ENCODE measurements around the gene SOCS6. TPM values are rescaled to one million over a fixed set of nuclear protein-coding genes. Genes with fewer than 3 reads are reported as not detected.
"Not testable (repeated sequence)": the region's sequence is repeated elsewhere in the genome, so short reads cannot be mapped to it uniquely, and the experiment has no call there.

The SOCS6 gene
- polyA plus RNA-seq, 1 of the 3 experiments (the other 2 are of a cell fraction), result 12.1 TPM

DNA sequence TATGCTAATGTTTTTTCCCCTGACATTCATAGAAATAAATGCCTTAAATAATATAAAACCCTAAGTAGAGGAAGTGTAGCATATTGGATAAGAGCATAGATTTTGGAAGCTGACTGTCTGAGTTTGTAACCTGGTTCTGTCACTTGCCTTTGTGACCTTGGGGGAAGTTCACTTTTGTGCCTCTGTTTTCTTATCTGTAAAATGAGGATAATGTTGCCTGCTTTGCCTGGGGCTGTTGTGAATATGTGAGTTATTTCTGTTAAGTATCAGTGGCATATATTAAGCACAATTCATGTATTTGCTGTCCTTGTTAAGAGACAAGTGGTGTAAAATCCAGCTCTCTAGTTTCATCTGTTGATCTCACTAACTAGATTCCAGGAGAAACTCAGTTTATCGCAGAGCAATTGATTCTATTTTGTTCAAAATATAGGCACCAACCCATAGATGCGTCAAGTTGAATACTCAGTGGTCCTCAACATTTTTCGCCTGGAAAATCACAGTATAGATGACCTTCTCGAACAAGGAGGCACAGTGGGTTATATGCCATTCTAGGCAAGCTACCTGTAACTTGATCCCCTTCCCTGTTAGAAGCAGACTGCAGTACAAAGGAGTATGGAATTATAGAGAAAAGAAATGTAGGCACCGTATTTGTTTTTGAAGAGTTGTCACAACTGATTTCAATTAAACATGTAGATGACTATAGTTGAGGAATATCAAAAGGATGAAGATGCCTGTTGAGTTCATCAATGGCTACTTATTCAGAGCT is 67.0 kb downstream of the SOCS6 start:
- Histone ChIP-seq H3K9ac (no peak overlapping the region), H3K27me3 (ENCODE audit: insufficient read depth) (no peaks in the 10 kb centered on the region), H3K4me2 (no peak overlapping the region), H3K9me2 (no peaks in the 10 kb centered on the region), H3K4me1 (ENCODE audit: control insufficient read depth in 1 of 2, insufficient read depth in 2 of 2, low read depth in 1 of 2, low read length in 1 of 2) (peaks cover 0 to 9% of the 10 kb centered on the region in 2 experiments; a peak in 2 of 4 replicates), H3K27ac (ENCODE audit: low read depth in 2 of 2, low read length in 1 of 2) (no peak overlapping the region), H3K9me3 (peaks cover 12% of the 10 kb centered on the region; the same call in 1 of the 2 replicates), H4K20me1 (ENCODE audit: insufficient read depth) (no peaks in the 10 kb centered on the region), H3K36me3 (replicated peaks in 1 of 2; ENCODE audit: control insufficient read depth in 1 of 2, insufficient read depth in 2 of 2, low read length in 1 of 2) (peaks cover 8 to 13% of the 10 kb centered on the region in 2 experiments), H3K4me3 (ENCODE audit: low read depth in 2 of 2, low read length in 1 of 2) (no peak overlapping the region), H3F3A (replicated peaks; ENCODE audit: insufficient read depth) (peaks cover 34% of the 10 kb centered on the region), H3K79me2 (ENCODE audit: insufficient read depth) (no peaks in the 10 kb centered on the region), H2AFZ (ENCODE audit: low read depth) (no peak overlapping the region)
- ChIA-PET CTCF (interaction anchor here (2.1 kb wide), 1 partner anchor 77 kb away, joined by 6 read pairs; no protein-coding TSS in a partner anchor), POLR2A (no interaction called here)
- 88% methylated on average over 5 of the region's 5 CpGs for WGBS (ENCODE audit: low lambda C conversion rate)
- DNase-seq, result no peak
- no peak for TF ChIP-seq RCOR1 (IDR thresholded peaks at IDR 0.05; ENCODE audit: low read length)
- no peak for TF ChIP-seq RXRA (IDR thresholded peaks at IDR 0.05; ENCODE audit: borderline replicate concordance, low read depth)
- TF ChIP-seq FOSL2 (IDR thresholded peaks at IDR 0.05; ENCODE audit: borderline replicate concordance, low read depth), result no peak
- no peak for TF ChIP-seq NRF1 (IDR thresholded peaks at IDR 0.05; ENCODE audit: low read depth, low read length)
- no peak for TF ChIP-seq POLR2AphosphoS5 (IDR thresholded peaks at IDR 0.05; ENCODE audit: low read depth, low read length)
- TF ChIP-seq EZH2phosphoT487 (IDR thresholded peaks at IDR 0.05; ENCODE audit: borderline replicate concordance, low read depth), result no peak
- TF ChIP-seq TCF12 (IDR thresholded peaks at IDR 0.05), result no peak
- TF ChIP-seq, protein P1, sequence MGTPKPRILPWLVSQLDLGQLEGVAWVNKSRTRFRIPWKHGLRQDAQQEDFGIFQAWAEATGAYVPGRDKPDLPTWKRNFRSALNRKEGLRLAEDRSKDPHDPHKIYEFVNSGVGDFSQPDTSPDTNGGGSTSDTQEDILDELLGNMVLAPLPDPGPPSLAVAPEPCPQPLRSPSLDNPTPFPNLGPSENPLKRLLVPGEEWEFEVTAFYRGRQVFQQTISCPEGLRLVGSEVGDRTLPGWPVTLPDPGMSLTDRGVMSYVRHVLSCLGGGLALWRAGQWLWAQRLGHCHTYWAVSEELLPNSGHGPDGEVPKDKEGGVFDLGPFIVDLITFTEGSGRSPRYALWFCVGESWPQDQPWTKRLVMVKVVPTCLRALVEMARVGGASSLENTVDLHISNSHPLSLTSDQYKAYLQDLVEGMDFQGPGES (IDR thresholded peaks at IDR 0.05; ENCODE audit: low read depth, low read length), result no peak

DNA sequence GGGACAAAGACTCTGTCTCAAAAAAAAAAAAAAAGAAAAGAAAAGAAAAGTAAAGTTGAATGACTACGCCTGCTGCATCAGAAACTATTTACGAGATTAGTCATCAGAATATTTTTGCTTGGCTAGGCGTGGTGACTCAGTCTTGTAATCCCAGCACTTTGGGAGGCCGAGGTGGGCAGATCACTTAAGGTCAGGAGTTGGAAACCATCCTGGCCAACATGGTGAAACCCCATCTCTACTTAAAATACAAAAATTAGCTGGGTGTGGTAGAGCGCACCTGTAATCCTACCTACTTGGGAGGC is 69.2 kb downstream of the SOCS6 start:
- H3K79me2 ChIP-seq (ENCODE audit: insufficient read depth); POLR2A ChIA-PET; CTCF ChIA-PET; H3K36me3 ChIP-seq (replicated peaks in 1 of 2; ENCODE audit: control insufficient read depth in 1 of 2, insufficient read depth in 2 of 2, low read length in 1 of 2); H3K27me3 ChIP-seq (ENCODE audit: insufficient read depth); H4K20me1 ChIP-seq (ENCODE audit: insufficient read depth); H3K9me2 ChIP-seq; DNase-seq; H3K4me1 ChIP-seq (ENCODE audit: control insufficient read depth in 1 of 2, insufficient read depth in 2 of 2, low read depth in 1 of 2, low read length in 1 of 2): not testable (repeated sequence)
- peak overlapping the region; percentile 73 for H3K9ac ChIP-seq
- peaks cover 12% of the 10 kb centered on the region; the same call in 1 of the 2 replicates for H3K9me3 ChIP-seq
- peaks cover 34% of the 10 kb centered on the region for H3F3A ChIP-seq (replicated peaks; ENCODE audit: insufficient read depth)
- TF ChIP-seq FOSL2 (IDR thresholded peaks at IDR 0.05; ENCODE audit: borderline replicate concordance, low read depth) (peak; percentile 94), NFIC (IDR thresholded peaks at IDR 0.05; ENCODE audit: borderline replicate concordance) (0 out of 2 replicates have a peak, but pooled peaks have one; percentile 3), EP300 (IDR thresholded peaks at IDR 0.05; ENCODE audit: borderline replicate concordance in 1 of 2, low read depth in 1 of 2, low read length in 1 of 2) (peak in 1 of 2 experiments; percentile 60; a peak in 2 of 4 replicates), MEF2A (IDR thresholded peaks at IDR 0.05; ENCODE audit: borderline replicate concordance, low read depth) (peak; percentile 73; the same call in 1 of the 2 replicates), TEAD4 (IDR thresholded peaks at IDR 0.05; ENCODE audit: borderline replicate concordance, insufficient read depth) (peak; percentile 23; the same call in 1 of the 2 replicates), TCF12 (IDR thresholded peaks at IDR 0.05) (peak; percentile 58; the same call in 1 of the 2 replicates), POLR2AphosphoS5 (IDR thresholded peaks at IDR 0.05; ENCODE audit: low read depth, low read length) (peak; percentile 23; the same call in 1 of the 2 replicates), JUND (IDR thresholded peaks at IDR 0.05) (peak; percentile 85), RXRA (IDR thresholded peaks at IDR 0.05; ENCODE audit: borderline replicate concordance, low read depth) (peak; percentile 82)
- TF ChIP-seq, protein P2, sequence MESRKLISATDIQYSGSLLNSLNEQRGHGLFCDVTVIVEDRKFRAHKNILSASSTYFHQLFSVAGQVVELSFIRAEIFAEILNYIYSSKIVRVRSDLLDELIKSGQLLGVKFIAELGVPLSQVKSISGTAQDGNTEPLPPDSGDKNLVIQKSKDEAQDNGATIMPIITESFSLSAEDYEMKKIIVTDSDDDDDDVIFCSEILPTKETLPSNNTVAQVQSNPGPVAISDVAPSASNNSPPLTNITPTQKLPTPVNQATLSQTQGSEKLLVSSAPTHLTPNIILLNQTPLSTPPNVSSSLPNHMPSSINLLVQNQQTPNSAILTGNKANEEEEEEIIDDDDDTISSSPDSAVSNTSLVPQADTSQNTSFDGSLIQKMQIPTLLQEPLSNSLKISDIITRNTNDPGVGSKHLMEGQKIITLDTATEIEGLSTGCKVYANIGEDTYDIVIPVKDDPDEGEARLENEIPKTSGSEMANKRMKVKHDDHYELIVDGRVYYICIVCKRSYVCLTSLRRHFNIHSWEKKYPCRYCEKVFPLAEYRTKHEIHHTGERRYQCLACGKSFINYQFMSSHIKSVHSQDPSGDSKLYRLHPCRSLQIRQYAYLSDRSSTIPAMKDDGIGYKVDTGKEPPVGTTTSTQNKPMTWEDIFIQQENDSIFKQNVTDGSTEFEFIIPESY (IDR thresholded peaks at IDR 0.05; ENCODE audit: borderline replicate concordance, low read depth), result peak; percentile 29; the same call in 1 of the 2 replicates
- peak overlapping the region in 1 of 2 experiments; percentile 98; a peak in 2 of 4 replicates for H3K27ac ChIP-seq (ENCODE audit: low read depth in 2 of 2, low read length in 1 of 2)
- WGBS (ENCODE audit: low lambda C conversion rate), result 12% methylated on average over 5 of the region's 5 CpGs
- H2AFZ ChIP-seq (ENCODE audit: low read depth), result peak overlapping the region; percentile 70; the same call in 1 of the 2 replicates
- peak overlapping the region; percentile 76 for H3K4me2 ChIP-seq
- H3K4me3 ChIP-seq (ENCODE audit: low read depth in 2 of 2, low read length in 1 of 2), result peak overlapping the region in 1 of 2 experiments; percentile 50; a peak in 1 of 4 replicates
